Measurements from ENCODE around the gene TBCD.
"Not testable (repeated sequence)": the region's sequence is repeated elsewhere in the genome, so short reads cannot be mapped to it uniquely, and the experiment has no call there.

Gene TBCD

GRCh38 chr17:82942166-82943130 lies 190.6 kb downstream of the TBCD start:
- no peak for DNase-seq

- no peak for DNase-seq
These were observed 191.5 kb downstream of the TBCD start for GRCh38 chr17:82943339-82943738.

GRCh38 chr17:82943751-82944150 lies 191.9 kb downstream of the TBCD start:
- DNase-seq = no peak

GRCh38 chr17:82944990-82945389 lies 193.1 kb downstream of the TBCD start:
- no peak for DNase-seq

- no peak for DNase-seq
These were observed 194.2 kb downstream of the TBCD start for GRCh38 chr17:82946081-82946480.

GRCh38 chr17:82947051-82947991 lies 195.5 kb downstream of the TBCD start:
- DNase-seq = no peak

- no peak for DNase-seq
These were observed 196.2 kb downstream of the TBCD start for GRCh38 chr17:82948081-82948511.

GRCh38 chr17:82948957-82949356 lies 197.1 kb downstream of the TBCD start:
- DNase-seq = no peak

- no peak for DNase-seq
These were observed 197.5 kb downstream of the TBCD start for GRCh38 chr17:82949361-82949760.

- DNase-seq = no peak
These were observed 198.1 kb downstream of the TBCD start for GRCh38 chr17:82949984-82950383.

- no peak for DNase-seq
These were observed 198.7 kb downstream of the TBCD start for GRCh38 chr17:82950525-82951102.

GRCh38 chr17:82952019-82952418 lies 200.2 kb downstream of the TBCD start:
- DNase-seq = no peak

GRCh38 chr17:82955106-82955505 lies 203.2 kb downstream of the TBCD start:
- not testable (repeated sequence) for DNase-seq

GRCh38 chr17:82955627-82956026 lies 203.8 kb downstream of the TBCD start:
- not testable (repeated sequence) for DNase-seq

GRCh38 chr17:82956146-82956725 lies 204.4 kb downstream of the TBCD start:
- DNase-seq = no peak

- DNase-seq = no peak
These were observed 205.0 kb downstream of the TBCD start for GRCh38 chr17:82956726-82957468.

- DNase-seq = no peak
These were observed 205.6 kb downstream of the TBCD start for GRCh38 chr17:82957469-82957795.

- no peak for DNase-seq
These were observed 206.2 kb downstream of the TBCD start for GRCh38 chr17:82957961-82958561.

GRCh38 chr17:82959242-82959930 lies 207.5 kb downstream of the TBCD start:
- no peak for DNase-seq

- no peak for DNase-seq
These were observed 208.1 kb downstream of the TBCD start for GRCh38 chr17:82959990-82960418.
